Keratinocyte (primary cell): Measurements from ENCODE around the gene PDILT. TPM values are rescaled to one million over a fixed set of nuclear protein-coding genes. Genes with fewer than 3 reads are reported as not detected.

Source experiments
- DNase-seq: peaks from one replicate; pipeline ENCODE4 v3.0.0-alpha.2; 2011; ENCODE audit warnings: low read depth, missing footprints, low spot score
- FAIRE-seq: peaks from 2 replicates; lab custom pipeline; 2011; peaks lifted over from hg19 to GRCh38; lab: Jason Lieb, UNC
- H2AFZ ChIP-seq: 2 replicates; pipeline ENCODE4 v1.6.0; 2012; ENCODE audit warnings: low read length, control low read depth, inconsistent platforms; ENCODE audit not compliant: control insufficient read depth
- H3K27ac ChIP-seq: 2 replicates; pipeline ENCODE4 v1.5.1; 2011; ENCODE audit warnings: low read length; ENCODE audit not compliant: control insufficient read depth, insufficient read depth
- H3K27me3 ChIP-seq: 3 replicates; pipeline ENCODE4 v1.6.0; 2011; ENCODE audit warnings: low read length; ENCODE audit not compliant: control insufficient read depth, insufficient read depth; ENCODE audit errors: extremely low read depth
- H3K36me3 ChIP-seq, 2 experiments: 2 replicates in 1 of 2; 3 replicates in 1 of 2; pipeline ENCODE4 v1.5.1; 2011; ENCODE audit warnings: low read length in 2 of 2, mild to moderate bottlenecking in 1 of 2; ENCODE audit not compliant: control insufficient read depth in 2 of 2, insufficient read depth in 2 of 2; ENCODE audit errors: extremely low read depth in 1 of 2
- H3K4me1 ChIP-seq: 3 replicates; pipeline ENCODE4 v1.5.1; 2011; ENCODE audit warnings: low read length; ENCODE audit not compliant: control insufficient read depth, insufficient read depth; ENCODE audit errors: extremely low read depth
- H3K4me2 ChIP-seq: 3 replicates; pipeline ENCODE4 v1.6.0; 2011; ENCODE audit warnings: low read depth, low read length; ENCODE audit not compliant: control insufficient read depth, insufficient read depth; ENCODE audit errors: extremely low read depth
- H3K4me3 ChIP-seq, 3 experiments: fragments of 200-600 bp in 1 of 3; sonication (generic) in 1 of 3; 2 replicates in 2 of 3; 3 replicates in 1 of 3; pipeline ENCODE4 v1.5.1; 2011 to 2016; ENCODE audit warnings: low read length in 3 of 3, mild to moderate bottlenecking in 3 of 3, control low read depth in 2 of 3, inconsistent platforms in 1 of 3, low read depth in 1 of 3, mixed read lengths in 1 of 3, mixed run types in 1 of 3, moderate library complexity in 1 of 3; ENCODE audit not compliant: control insufficient read depth in 2 of 3, insufficient read depth in 2 of 3; ENCODE audit errors: extremely low read depth in 1 of 3
- H3K79me2 ChIP-seq: 2 replicates; pipeline ENCODE4 v1.6.0; 2012; ENCODE audit warnings: low read length; ENCODE audit not compliant: control insufficient read depth, insufficient read depth
- H3K9ac ChIP-seq: 3 replicates; pipeline ENCODE4 v1.6.0; 2011; ENCODE audit warnings: low read length; ENCODE audit not compliant: control insufficient read depth, insufficient read depth; ENCODE audit errors: extremely low read depth
- H3K9me1 ChIP-seq: 3 replicates; pipeline ENCODE4 v1.6.0; 2011; ENCODE audit warnings: low read length; ENCODE audit not compliant: control insufficient read depth, insufficient read depth; ENCODE audit errors: extremely low read depth
- H3K9me3 ChIP-seq: 2 replicates; pipeline ENCODE4 v1.5.1; 2012; ENCODE audit warnings: low read depth, low read length; ENCODE audit not compliant: control insufficient read depth
- H4K20me1 ChIP-seq: 3 replicates; pipeline ENCODE4 v1.6.0; 2011; ENCODE audit warnings: low read length; ENCODE audit not compliant: control insufficient read depth, insufficient read depth; ENCODE audit errors: extremely low read depth
- CTCF ChIP-seq, 3 experiments: IDR thresholded peaks in 1 of 3; conservative IDR thresholded peaks in 1 of 3; optimal IDR thresholded peaks in 1 of 3; 2 replicates in 2 of 3; 3 replicates in 1 of 3; pipeline versions ENCODE3 to v1.5.1; 2011; ENCODE audit warnings: low read length in 3 of 3, mild to moderate bottlenecking in 3 of 3, moderate library complexity in 2 of 3, control low read depth in 1 of 3, inconsistent platforms in 1 of 3; ENCODE audit not compliant: insufficient read depth in 2 of 3; ENCODE audit errors: extremely low read depth in 1 of 3
- EZH2 ChIP-seq: IDR thresholded peaks from one replicate; pipeline ENCODE4 v1.6.1; 2012; ENCODE audit warnings: inconsistent platforms, mild to moderate bottlenecking, low read length, moderate library complexity
- dilution Hi-C: fragments of 300-500 bp; cut with MboI; formaldehyde crosslinking; loops from one replicate; pipeline ENCODE4 v1.7.0; 2020; ENCODE audit warnings: low sequenced_read_pairs; ENCODE audit not compliant: extremely low pct_ligation_motif_present
- polyA plus RNA-seq, 5 experiments: library from polyadenylated mRNA; depleted of rRNA in 3 of 5; stranded (reverse) in 3 of 5; stranded (forward) in 1 of 5; unstranded in 1 of 5; fragments of >200 nt; gene quantifications; 1 replicate in 1 of 5; 2 replicates in 3 of 5; 3 replicates in 1 of 5; pipeline versions ENCODE4 v1.2.1 to v1.2.3, GENCODE V29; 2011 to 2012; ENCODE audit warnings: missing spikeins in 2 of 5, low read depth in 1 of 5, low replicate concordance in 1 of 5

PDILT gene
- polyA plus RNA-seq, 1 donor (not counting 4 experiments of a cell fraction or from before 2014, with no cell fraction given): not detected

- no peak overlapping the region for H3K9ac ChIP-seq
- H3K9me3 ChIP-seq: peaks cover 2% of the 10 kb centered on the region
- dilution Hi-C loops: no loop called here
- no peak overlapping the region for H3K27ac ChIP-seq
- no peak for TF ChIP-seq CTCF (optimal IDR thresholded peaks at IDR 0.05 in 1 of 3, IDR thresholded peaks at IDR 0.05 in 1 of 3, conservative IDR thresholded peaks at IDR 0.05 in 1 of 3; ENCODE audit: extremely low read depth in 1 of 3, insufficient read depth in 2 of 3, low read length in 3 of 3)
- no peak for TF ChIP-seq EZH2
- DNase-seq (no peak), FAIRE-seq (no peak)
- H3K79me2 ChIP-seq: no peaks in the 10 kb centered on the region
- H3K4me3 ChIP-seq: no peak overlapping the region
- no peaks in the 10 kb centered on the region for H3K27me3 ChIP-seq
- no peaks in the 10 kb centered on the region for H3K36me3 ChIP-seq
- no peaks in the 10 kb centered on the region for H4K20me1 ChIP-seq
- no peaks in the 10 kb centered on the region for H3K9me1 ChIP-seq
- H2AFZ ChIP-seq: no peak overlapping the region
- no peaks in the 10 kb centered on the region for H3K4me1 ChIP-seq
- no peak overlapping the region for H3K4me2 ChIP-seq
Measured at GRCh38 chr16:20334396-20334795, 70.1 kb downstream of the PDILT start.

GRCh38 chr16:20333120-20333519, 71.4 kb downstream of the PDILT start:
- Histone ChIP-seq H3K4me1 (no peaks in the 10 kb centered on the region), H3K4me3 (no peak overlapping the region), H3K27me3 (no peaks in the 10 kb centered on the region), H3K79me2 (no peaks in the 10 kb centered on the region), H3K9ac (no peak overlapping the region), H3K9me1 (no peaks in the 10 kb centered on the region), H3K4me2 (no peak overlapping the region), H2AFZ (no peak overlapping the region), H4K20me1 (no peaks in the 10 kb centered on the region), H3K36me3 (no peaks in the 10 kb centered on the region), H3K27ac (no peak overlapping the region), H3K9me3 (peaks cover 2% of the 10 kb centered on the region)
- FAIRE-seq (no peak), DNase-seq (no peak)
- TF ChIP-seq CTCF (optimal IDR thresholded peaks at IDR 0.05 in 1 of 3, IDR thresholded peaks at IDR 0.05 in 1 of 3, conservative IDR thresholded peaks at IDR 0.05 in 1 of 3; ENCODE audit: extremely low read depth in 1 of 3, insufficient read depth in 2 of 3, low read length in 3 of 3): no peak
- no peak for TF ChIP-seq EZH2
- dilution Hi-C loops: no loop called here
